CD4-positive, alpha-beta memory T cell (primary cell): ENCODE data around the gene PARL. TPM values are rescaled to one million over a fixed set of nuclear protein-coding genes. Genes with fewer than 3 reads are reported as not detected.

Experiments used
- CTCF ChIA-PET: fragments of 350-600 bp; sonication (Branson Sonifier 250); formaldehyde crosslinking; loops from one replicate; lab custom pipeline; 2021; ENCODE audit warnings: inconsistent platforms; ENCODE audit not compliant: partially characterized antibody; lab: Charles Lee
- POLR2A ChIA-PET: fragments of 350-600 bp; sonication (Branson Sonifier 250); formaldehyde crosslinking; loops from one replicate; lab custom pipeline; 2021; ENCODE audit not compliant: partially characterized antibody; lab: Charles Lee
- DNase-seq, 5 donors: peaks; one replicate each; pipeline versions ENCODE4 v3.0.0 to v3.0.0-alpha.2; 2020 to 2022; ENCODE audit warnings: mixed read lengths in 1 of 5
- H3K27ac ChIP-seq: one replicate; pipeline ENCODE4 v1.7.0; 2013; ENCODE audit warnings: low read depth, low read length
- H3K27me3 ChIP-seq: 2 replicates; pipeline ENCODE4 v1.7.0; 2013; ENCODE audit warnings: mild to moderate bottlenecking, low read length, moderate library complexity; ENCODE audit not compliant: insufficient read depth
- H3K36me3 ChIP-seq: 2 replicates; pipeline ENCODE4 v1.7.0; 2013; ENCODE audit warnings: mild to moderate bottlenecking, low read length, moderate library complexity; ENCODE audit not compliant: insufficient read depth
- H3K4me1 ChIP-seq: 2 replicates; pipeline ENCODE4 v1.7.0; 2013; ENCODE audit warnings: mild to moderate bottlenecking, low read length, moderate library complexity; ENCODE audit not compliant: insufficient read depth
- H3K4me3 ChIP-seq, 2 donors: one replicate each; pipeline ENCODE4 v1.7.0; 2013; ENCODE audit warnings: low read length in 2 of 2, mild to moderate bottlenecking in 1 of 2
- H3K9me3 ChIP-seq, 2 donors: one replicate each; pipeline ENCODE4 v1.7.0; 2013; ENCODE audit warnings: low read length in 2 of 2, control low read depth in 1 of 2; ENCODE audit not compliant: control insufficient read depth in 1 of 2
- H3K27ac Mint-ChIP-seq, 7 donors: one replicate each; pipeline ENCODE4 v1.8.0; 2020 to 2021; ENCODE audit warnings: mixed read lengths in 7 of 7, mild to moderate bottlenecking in 6 of 7, inconsistent platforms in 3 of 7, moderate library complexity in 3 of 7
- H3K27me3 Mint-ChIP-seq, 2 donors: one replicate each; pipeline ENCODE4 v1.8.0; 2020 to 2021; ENCODE audit warnings: mixed read lengths in 2 of 2
- H3K36me3 Mint-ChIP-seq, 2 donors: one replicate each; pipeline ENCODE4 v1.8.0; 2020 to 2021; ENCODE audit warnings: mixed read lengths in 2 of 2, inconsistent platforms in 1 of 2, mild to moderate bottlenecking in 1 of 2
- H3K4me1 Mint-ChIP-seq, 4 donors: one replicate each; pipeline ENCODE4 v1.8.0; 2020 to 2021; ENCODE audit warnings: mixed read lengths in 4 of 4, mild to moderate bottlenecking in 1 of 4
- H3K4me3 Mint-ChIP-seq, 8 donors: one replicate each; pipeline ENCODE4 v1.8.0; 2020 to 2021; ENCODE audit warnings: mixed read lengths in 8 of 8, mild to moderate bottlenecking in 7 of 8, moderate library complexity in 6 of 8, inconsistent platforms in 3 of 8
- H3K9me3 Mint-ChIP-seq, 8 donors: one replicate each; pipeline ENCODE4 v1.8.0; 2020 to 2021; ENCODE audit warnings: mixed read lengths in 8 of 8, mild to moderate bottlenecking in 5 of 8, inconsistent platforms in 3 of 8, moderate library complexity in 1 of 8
- intact Hi-C: fragments of 100-400 bp; cut with micrococcal nuclease; formaldehyde crosslinking; loops from one replicate; pipeline ENCODE4 v1.15.1; 2023
- polyA plus RNA-seq, 2 donors: library from polyadenylated mRNA; unstranded; fragments of 300-500 nt; fragmentation: Illumina TruSeq; gene quantifications; one replicate each; pipeline ENCODE4 v1.2.3, GENCODE V29; 2021
- total RNA-seq, 2 experiments: library from RNA; stranded (reverse); gene quantifications; one replicate each; pipeline ENCODE4 v1.2.3, GENCODE V29; 2021

The PARL gene
- total and polyA plus RNA-seq, 4 experiments from 2014 or later, result 46.9 to 168 (median 75.1) TPM

DNA sequence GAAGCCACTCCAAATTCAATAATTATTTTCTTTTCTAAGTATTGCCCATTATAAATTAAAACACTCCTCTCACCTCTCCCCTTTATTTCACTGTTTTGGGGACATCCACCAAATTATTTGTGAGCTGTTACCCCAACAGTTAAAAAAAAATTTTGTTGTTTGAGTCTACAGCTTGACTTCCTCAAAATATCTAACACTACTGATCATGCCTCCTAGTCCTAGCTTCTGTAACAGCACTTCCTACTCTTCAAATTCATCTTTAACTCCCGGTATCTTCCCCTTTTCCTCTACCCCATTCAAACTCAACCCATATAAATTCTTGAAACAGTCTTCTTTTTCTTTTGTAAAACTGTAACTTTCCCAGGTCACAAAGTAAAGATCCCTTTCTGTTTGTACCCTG is 15.9 kb downstream of the PARL start:
- Mint-ChIP-seq H3K27ac (peak overlapping the region in 1 of 7 donors; percentile 9), H3K36me3 (peaks cover 24 to 39% of the 10 kb centered on the region in 2 donors), H3K4me1 (peaks cover 21 to 33% (median 26%) of the 10 kb centered on the region in 4 donors), H3K9me3 (no peaks in the 10 kb centered on the region), H3K27me3 (no peaks in the 10 kb centered on the region), H3K4me3 (no peak overlapping the region)
- no peaks in the 10 kb centered on the region for H3K27me3 ChIP-seq
- no peak for DNase-seq
- no peak overlapping the region for H3K4me3 ChIP-seq
- intact Hi-C loops, result no loop called here
- peaks cover 13% of the 10 kb centered on the region for H3K4me1 ChIP-seq
- H3K36me3 ChIP-seq, result peaks cover 34% of the 10 kb centered on the region
- no peaks in the 10 kb centered on the region for H3K9me3 ChIP-seq
- POLR2A ChIA-PET, result no interaction called here
- no peak overlapping the region for H3K27ac ChIP-seq
- CTCF ChIA-PET, result no interaction called here

DNA sequence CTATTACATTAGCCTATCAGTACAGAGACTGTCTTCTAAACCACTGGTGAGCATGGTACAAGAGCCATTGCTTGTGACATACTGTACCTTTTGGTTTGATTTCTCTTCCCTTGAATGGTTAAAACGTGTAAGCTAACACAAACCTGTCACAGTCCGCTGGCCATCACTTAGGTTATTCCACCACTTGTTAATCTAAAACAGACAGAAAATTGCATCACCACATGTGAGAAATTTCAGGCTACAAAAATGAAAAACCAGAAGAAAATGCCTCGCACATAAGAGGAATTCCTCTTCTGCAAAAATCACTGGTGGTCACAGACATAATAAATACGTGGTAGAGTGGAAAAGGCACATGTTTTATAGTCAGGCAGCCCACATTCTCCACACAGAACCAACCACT is 22.1 kb downstream of the PARL start:
- Mint-ChIP-seq H3K4me1 (peaks cover 0 to 2% (median under 1%) of the 10 kb centered on the region in 4 donors), H3K9me3 (no peaks in the 10 kb centered on the region), H3K27ac (no peak overlapping the region), H3K4me3 (no peak overlapping the region), H3K36me3 (peaks cover 60 to 75% of the 10 kb centered on the region in 2 donors), H3K27me3 (no peaks in the 10 kb centered on the region)
- POLR2A ChIA-PET, result no interaction called here
- Histone ChIP-seq H3K4me1 (no peaks in the 10 kb centered on the region), H3K36me3 (peaks cover 51% of the 10 kb centered on the region), H3K4me3 (no peak overlapping the region), H3K27ac (no peak overlapping the region), H3K9me3 (no peaks in the 10 kb centered on the region), H3K27me3 (no peaks in the 10 kb centered on the region)
- CTCF ChIA-PET, result no interaction called here
- DNase-seq, result no peak
- intact Hi-C loops, result no loop called here

DNA sequence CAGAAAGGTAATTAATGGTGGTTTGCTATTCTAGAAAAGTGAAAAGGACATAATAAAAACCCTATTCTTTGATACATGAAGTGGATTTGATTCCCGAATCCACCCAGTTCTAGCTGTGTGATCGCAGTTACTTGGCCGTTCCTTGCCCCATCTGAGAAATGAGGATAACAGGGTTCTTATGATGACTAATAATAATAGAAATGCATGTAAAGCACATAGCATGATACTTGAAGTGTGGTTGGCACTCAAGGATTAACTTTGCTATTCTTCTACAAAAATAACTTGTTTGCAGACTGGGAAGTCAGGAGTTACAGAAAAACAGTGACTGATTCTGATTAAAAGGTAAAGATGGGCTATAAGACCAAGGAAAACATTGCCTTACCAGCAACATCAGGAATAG is 26.8 kb downstream of the PARL start:
- DNase-seq, result no peak
- intact Hi-C loops, result no loop called here
- ChIA-PET POLR2A (no interaction called here), CTCF (no interaction called here)
- Histone ChIP-seq H3K36me3 (peaks cover 29% of the 10 kb centered on the region), H3K27ac (no peak overlapping the region), H3K4me3 (no peak overlapping the region), H3K9me3 (no peaks in the 10 kb centered on the region), H3K4me1 (no peaks in the 10 kb centered on the region), H3K27me3 (no peaks in the 10 kb centered on the region)
- Mint-ChIP-seq H3K4me3 (no peak overlapping the region), H3K9me3 (no peaks in the 10 kb centered on the region), H3K27me3 (no peaks in the 10 kb centered on the region), H3K36me3 (peaks cover 66 to 71% of the 10 kb centered on the region in 2 donors), H3K4me1 (peaks cover 3 to 7% (median 3%) of the 10 kb centered on the region in 4 donors), H3K27ac (peak overlapping the region in 4 of 7 donors; percentile 15 to 83 (median 32))

DNA sequence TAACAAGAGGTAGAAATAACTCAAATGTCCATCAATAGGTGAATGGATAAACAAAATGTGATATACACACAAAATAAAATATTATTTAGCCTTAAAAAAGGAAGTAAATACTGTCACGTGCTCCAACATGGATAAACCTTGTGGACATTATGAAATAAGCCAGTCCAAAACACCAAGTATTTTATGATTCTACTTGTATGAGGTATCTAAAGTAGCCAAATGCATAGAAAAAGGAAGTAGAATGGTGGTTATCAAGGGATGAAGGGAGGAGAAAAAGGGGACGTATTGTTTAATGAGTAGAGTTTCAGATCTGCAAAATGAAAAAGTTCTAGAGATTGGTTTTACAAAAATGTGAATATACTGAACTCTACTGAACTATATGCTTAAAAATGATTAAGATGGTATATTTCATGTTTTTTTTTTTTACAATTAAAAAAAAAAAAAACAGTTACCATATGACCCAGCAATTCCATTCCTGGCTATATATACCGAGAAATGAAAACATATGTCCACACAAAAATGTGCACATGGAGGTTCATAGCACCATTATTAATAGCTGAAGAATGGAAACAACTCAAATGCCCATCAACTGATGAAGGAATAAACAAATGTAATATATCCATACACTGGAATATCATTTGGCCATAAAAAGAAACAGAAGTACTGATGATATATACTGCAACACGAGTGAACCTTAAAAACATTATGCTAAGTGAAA is 30.2 kb downstream of the PARL start:
- POLR2A ChIA-PET, result no interaction called here
- Histone ChIP-seq H3K27me3 (no peaks in the 10 kb centered on the region), H3K36me3 (peaks cover 8% of the 10 kb centered on the region), H3K4me1 (no peaks in the 10 kb centered on the region), H3K4me3 (no peak overlapping the region), H3K27ac (no peak overlapping the region), H3K9me3 (no peaks in the 10 kb centered on the region)
- CTCF ChIA-PET, result no interaction called here
- H3K9me3 Mint-ChIP-seq, result no peaks in the 10 kb centered on the region
- intact Hi-C loops, result no loop called here
- H3K36me3 Mint-ChIP-seq, result peaks cover 63 to 64% of the 10 kb centered on the region in 2 donors
- peaks cover 3 to 7% (median 5%) of the 10 kb centered on the region in 4 donors for H3K4me1 Mint-ChIP-seq
- no peak for DNase-seq
- no peak overlapping the region for H3K4me3 Mint-ChIP-seq
- H3K27me3 Mint-ChIP-seq, result no peaks in the 10 kb centered on the region
- H3K27ac Mint-ChIP-seq, result no peak overlapping the region

DNA sequence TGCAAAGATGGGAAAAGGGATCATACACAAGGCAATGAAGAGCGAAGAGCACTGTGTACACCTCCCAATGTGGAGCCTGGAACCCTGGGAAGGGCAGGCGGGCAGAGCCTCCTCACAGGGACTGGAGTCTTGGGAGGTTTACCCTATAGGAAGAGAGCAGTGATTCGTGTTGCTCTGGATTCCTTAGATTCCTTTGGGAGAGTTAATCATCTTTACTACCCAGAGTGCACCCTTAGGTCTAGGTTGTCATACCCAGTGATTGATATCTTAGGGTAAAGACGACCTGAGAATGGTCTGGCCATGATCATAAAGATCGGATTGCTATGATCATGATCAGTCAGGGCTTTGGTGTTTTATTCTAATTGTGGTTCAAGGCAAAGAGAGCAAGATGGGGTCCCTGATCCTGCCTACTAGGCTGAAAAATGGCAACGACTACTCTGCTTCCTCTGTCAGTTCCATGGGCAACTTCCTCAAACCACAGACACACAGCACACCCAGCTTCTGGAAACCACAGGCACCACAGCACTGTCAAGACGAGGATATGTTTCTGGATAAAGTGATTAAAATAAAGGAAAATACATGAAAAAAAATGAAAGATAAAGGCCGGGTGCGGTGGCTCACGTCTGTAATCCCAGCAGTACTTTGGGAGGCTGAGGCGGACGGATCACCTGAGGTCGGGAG is 38.9 kb downstream of the PARL start:
- ChIA-PET POLR2A (no interaction called here), CTCF (no interaction called here)
- no peak overlapping the region for H3K4me3 ChIP-seq
- no peaks in the 10 kb centered on the region for H3K9me3 ChIP-seq
- H3K4me1 Mint-ChIP-seq, result peaks cover 0 to 1% (median 0%) of the 10 kb centered on the region in 4 donors
- H3K27ac Mint-ChIP-seq, result peak overlapping the region in 3 of 7 donors; percentile 17 to 43 (median 22)
- no peaks in the 10 kb centered on the region for H3K27me3 Mint-ChIP-seq
- no peak overlapping the region for H3K27ac ChIP-seq
- H3K27me3 ChIP-seq, result no peaks in the 10 kb centered on the region
- no peak overlapping the region for H3K4me3 Mint-ChIP-seq
- DNase-seq, result no peak
- H3K4me1 ChIP-seq, result no peaks in the 10 kb centered on the region
- intact Hi-C loops, result no loop called here
- peaks cover 37% of the 10 kb centered on the region for H3K36me3 ChIP-seq
- H3K9me3 Mint-ChIP-seq, result no peaks in the 10 kb centered on the region
- peaks cover 35 to 59% of the 10 kb centered on the region in 2 donors for H3K36me3 Mint-ChIP-seq

DNA sequence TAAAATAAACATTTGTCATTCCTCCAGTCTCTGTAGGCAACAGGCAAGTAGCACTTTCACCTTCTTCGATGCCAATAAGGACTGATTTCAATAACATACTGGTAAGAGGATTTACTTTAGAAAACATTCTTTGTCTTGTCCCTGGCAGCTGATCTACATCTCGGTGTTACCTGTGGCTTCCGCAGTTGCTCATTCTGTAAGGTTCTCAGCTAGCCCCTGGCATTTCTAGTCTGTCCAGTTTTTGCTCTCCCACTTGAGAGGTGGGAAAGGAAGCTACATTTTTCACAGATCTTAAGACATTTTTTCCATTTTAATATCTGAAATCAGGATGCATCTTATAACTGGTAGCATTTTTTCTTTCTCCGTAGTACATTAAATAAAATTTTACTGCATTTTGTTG is 39.6 kb downstream of the PARL start:
- intact Hi-C loops, result no loop called here
- H3K27ac Mint-ChIP-seq, result peak overlapping the region in 3 of 7 donors; percentile 17 to 61 (median 43)
- CTCF ChIA-PET, result no interaction called here

DNA sequence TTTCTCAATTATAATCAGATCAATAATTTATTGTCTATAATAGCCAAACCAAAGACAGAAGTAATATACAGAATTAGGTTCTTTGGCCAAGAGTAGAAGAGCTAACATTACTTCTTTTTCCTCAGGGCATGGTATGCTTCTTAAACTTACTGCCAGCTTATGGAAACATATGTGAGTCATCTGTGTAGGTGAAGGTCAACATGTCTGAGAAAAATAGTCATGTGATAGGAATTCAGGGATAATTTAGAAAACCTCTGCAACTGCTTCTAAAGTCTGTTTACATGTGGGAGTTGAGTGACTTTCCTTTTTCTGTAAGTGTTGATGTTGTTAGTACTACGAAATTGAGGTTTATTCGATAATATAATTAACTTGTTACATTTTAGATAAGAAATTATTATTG is 40.1 kb downstream of the PARL start:
- no peaks in the 10 kb centered on the region for H3K4me1 ChIP-seq
- Mint-ChIP-seq H3K27me3 (no peaks in the 10 kb centered on the region), H3K9me3 (no peaks in the 10 kb centered on the region), H3K4me1 (no peaks in the 10 kb centered on the region), H3K27ac (peak overlapping the region in 1 of 7 donors; percentile 57), H3K4me3 (no peak overlapping the region), H3K36me3 (peaks cover 31 to 57% of the 10 kb centered on the region in 2 donors)
- intact Hi-C loops, result no loop called here
- H3K9me3 ChIP-seq, result no peaks in the 10 kb centered on the region
- no peaks in the 10 kb centered on the region for H3K27me3 ChIP-seq
- ChIA-PET POLR2A (no interaction called here), CTCF (no interaction called here)
- no peak for DNase-seq
- H3K27ac ChIP-seq, result no peak overlapping the region
- no peak overlapping the region for H3K4me3 ChIP-seq
- H3K36me3 ChIP-seq, result peaks cover 45% of the 10 kb centered on the region

More for the DNA sequence above, 39.6 kb downstream of the PARL start:
- DNase-seq, result no peak
- H3K36me3 Mint-ChIP-seq, result peaks cover 30 to 56% of the 10 kb centered on the region in 2 donors
- POLR2A ChIA-PET, result no interaction called here
- Histone ChIP-seq H3K36me3 (peaks cover 40% of the 10 kb centered on the region), H3K9me3 (no peaks in the 10 kb centered on the region), H3K27ac (no peak overlapping the region), H3K4me3 (no peak overlapping the region), H3K27me3 (no peaks in the 10 kb centered on the region), H3K4me1 (no peaks in the 10 kb centered on the region)
- no peaks in the 10 kb centered on the region for H3K4me1 Mint-ChIP-seq
- H3K9me3 Mint-ChIP-seq, result no peaks in the 10 kb centered on the region
- H3K27me3 Mint-ChIP-seq, result no peaks in the 10 kb centered on the region
- no peak overlapping the region for H3K4me3 Mint-ChIP-seq
